Measurements from ENCODE around the gene RAB27B. TPM values are rescaled to one million over a fixed set of nuclear protein-coding genes. Genes with fewer than 3 reads are reported as not detected.
"Not testable (repeated sequence)": the region's sequence is repeated elsewhere in the genome, so short reads cannot be mapped to it uniquely, and the experiment has no call there.

Gene RAB27B
- polyA plus RNA-seq (ENCODE audit: insufficient read length in 12 of 12): 1 to 10 TPM in 5 of 12 donors, under 1 TPM in 6, not detected in 1; 0.22 to 3.7 (median 0.98) TPM
- long read RNA-seq, donor 1, full-length matches to known transcripts: 1 of 1 reads
- long read RNA-seq, donor 1, partial matches to known transcripts: 0 of 1 reads
- long read RNA-seq, donor 1, other reads (novel, unspliced or antisense): 0 of 1 reads
- long read RNA-seq, donor 2: 0 reads
- long read RNA-seq, donor 3: 0 reads
- long read RNA-seq, donor 4: 0 reads
- long read RNA-seq, donor 5: 0 reads
- long read RNA-seq, donor 6: 0 reads
- long read RNA-seq, donor 7: 0 reads
- long read RNA-seq, donor 8: 0 reads
- long read RNA-seq, donor 9: 0 reads
- long read RNA-seq, donor 10: 0 reads
- long read RNA-seq, donor 11: 0 reads

- peak; percentile 51 for DNase-seq
These were observed at the start of gene RAB27B for GRCh38 chr18:54828281-54828881. Gene RAB27B, plus strand, starts transcription at chr18:54828477. Its CDS starts 49,109 bp downstream, at chr18:54877586.

- DNase-seq: no peak
These were observed 47.9 kb upstream of the RAB27B start for GRCh38 chr18:54780285-54780861.

GRCh38 chr18:54780970-54781369 is 47.3 kb upstream of the RAB27B start:
- no peak for DNase-seq

GRCh38 chr18:54783139-54783538 is 45.1 kb upstream of the RAB27B start:
- no peak for DNase-seq

- no peak for DNase-seq
These were observed 42.1 kb upstream of the RAB27B start for GRCh38 chr18:54786206-54786605.

- DNase-seq: no peak
These were observed 41.2 kb upstream of the RAB27B start for GRCh38 chr18:54787121-54787520.

- DNase-seq: no peak
These were observed 40.7 kb upstream of the RAB27B start for GRCh38 chr18:54787616-54788015.

- no peak for DNase-seq
These were observed 38.2 kb upstream of the RAB27B start for GRCh38 chr18:54790109-54790508.

- no peak for DNase-seq
These were observed 36.6 kb upstream of the RAB27B start for GRCh38 chr18:54791657-54792056.

- DNase-seq: no peak
These were observed 36.2 kb upstream of the RAB27B start for GRCh38 chr18:54792079-54792478.

GRCh38 chr18:54794823-54795222 is 33.5 kb upstream of the RAB27B start:
- no peak for DNase-seq

- no peak for DNase-seq
These were observed 30.1 kb upstream of the RAB27B start for GRCh38 chr18:54798186-54798585.

- no peak for DNase-seq
These were observed 26.9 kb upstream of the RAB27B start for GRCh38 chr18:54801374-54801773.

GRCh38 chr18:54802178-54802577 is 26.1 kb upstream of the RAB27B start:
- DNase-seq: no peak

- no peak for DNase-seq
These were observed 25.4 kb upstream of the RAB27B start for GRCh38 chr18:54802686-54803395.

GRCh38 chr18:54805571-54806334 is 22.5 kb upstream of the RAB27B start:
- DNase-seq: no peak

- no peak for DNase-seq
These were observed 21.8 kb upstream of the RAB27B start for GRCh38 chr18:54806526-54806925.

GRCh38 chr18:54807303-54807702 is 21.0 kb upstream of the RAB27B start:
- no peak for DNase-seq

- not testable (repeated sequence) for DNase-seq
These were observed 17.6 kb upstream of the RAB27B start for GRCh38 chr18:54810662-54811061.

- no peak for DNase-seq
These were observed 15.4 kb upstream of the RAB27B start for GRCh38 chr18:54812885-54813284.

- no peak for DNase-seq
These were observed 15.0 kb upstream of the RAB27B start for GRCh38 chr18:54813305-54813704.

Measured in muscle of arm (tissue), 14 donors.